IMR-90 (cell line): ENCODE results near the gene GABBR2. TPM values are rescaled to one million over a fixed set of nuclear protein-coding genes. Genes with fewer than 3 reads are reported as not detected.

Source experiments
- ATAC-seq: fragments of 200-7000 bp; cut with Tn5 transposase; 2 replicates; pipeline ENCODE4 v1.9.1; 2020; ENCODE audit warnings: low read depth, mild to moderate bottlenecking, moderate library complexity
- BruUV-seq: library from RNA; stranded (reverse); fragments of 400-500 nt; replicated peaks from 2 replicates; lab custom pipeline; 2021; lab: Mats Ljungman, UMichigan
- CTCF ChIA-PET: fragments of 300-600 bp; formaldehyde crosslinking; extraction: SDS; loops from one replicate; lab custom pipeline; 2021; ENCODE audit warnings: antibody characterized with exemption; lab: Yijun Ruan, JAX
- POLR2A ChIA-PET: fragments of 300-600 bp; sonication (Branson Sonifier 250); formaldehyde crosslinking; loops from one replicate; lab custom pipeline; 2022; ENCODE audit warnings: antibody characterized with exemption; ENCODE audit not compliant: unreplicated experiment; lab: Charles Lee
- DNase-seq: peaks from one replicate; pipeline ENCODE4 v3.0.0; 2013
- H2AFZ ChIP-seq: replicated peaks from 2 replicates; pipeline ENCODE3; 2013; ENCODE audit warnings: low read length, mild to moderate bottlenecking; ENCODE audit not compliant: poor library complexity
- H2AK5ac ChIP-seq: 2 replicates; pipeline ENCODE4 v1.6.1; 2013; ENCODE audit warnings: low read depth, low read length, inconsistent platforms
- H2AK9ac ChIP-seq: replicated peaks from 2 replicates; pipeline ENCODE3; 2013; ENCODE audit warnings: mild to moderate bottlenecking, low read depth, low read length, moderate library complexity; ENCODE audit not compliant: poor library complexity
- H2BK120ac ChIP-seq: 2 replicates; pipeline ENCODE4 v1.6.1; 2013; ENCODE audit warnings: low read depth, low read length, inconsistent platforms
- H2BK15ac ChIP-seq: 3 replicates; pipeline ENCODE4 v1.6.1; 2013; ENCODE audit warnings: low read depth, low read length, inconsistent platforms
- H2BK20ac ChIP-seq: 2 replicates; pipeline ENCODE4 v1.6.1; 2013; ENCODE audit warnings: low read depth, mild to moderate bottlenecking, inconsistent platforms, low read length, moderate library complexity
- H2BK5ac ChIP-seq: 2 replicates; pipeline ENCODE4 v1.6.1; 2013; ENCODE audit warnings: mild to moderate bottlenecking, low read depth, low read length, inconsistent platforms; ENCODE audit not compliant: poor library complexity, severe bottlenecking
- H3K14ac ChIP-seq: replicated peaks from 2 replicates; pipeline ENCODE4 v1.6.1; 2013; ENCODE audit warnings: low read depth, low read length, inconsistent platforms
- H3K18ac ChIP-seq: 2 replicates; pipeline ENCODE4 v1.6.1; 2013; ENCODE audit warnings: low read depth, low read length, control low read depth
- H3K23ac ChIP-seq: 2 replicates; pipeline ENCODE4 v1.6.1; 2013; ENCODE audit warnings: low read depth, low read length, inconsistent platforms
- H3K27ac ChIP-seq: 2 replicates; pipeline ENCODE4 v1.5.1; 2013; ENCODE audit warnings: mild to moderate bottlenecking, control low read depth, low read length; ENCODE audit not compliant: insufficient read depth
- H3K27me3 ChIP-seq: 2 replicates; pipeline ENCODE4 v1.6.1; 2013; ENCODE audit warnings: low read length; ENCODE audit not compliant: control insufficient read depth, insufficient read depth
- H3K36me3 ChIP-seq: 2 replicates; pipeline ENCODE4 v1.6.1; 2013; ENCODE audit warnings: low read length, mixed read lengths; ENCODE audit not compliant: control insufficient read depth, insufficient read depth
- H3K4ac ChIP-seq: 2 replicates; pipeline ENCODE4 v1.6.1; 2013; ENCODE audit warnings: low read depth, low read length, inconsistent platforms
- H3K4me1 ChIP-seq: 2 replicates; pipeline ENCODE4 v1.6.1; 2013; ENCODE audit warnings: low read length, mixed read lengths; ENCODE audit not compliant: control insufficient read depth, insufficient read depth
- H3K4me2 ChIP-seq: 2 replicates; pipeline ENCODE4 v1.6.1; 2013; ENCODE audit warnings: low read depth, mild to moderate bottlenecking, control low read depth, low read length, moderate library complexity
- H3K4me3 ChIP-seq: 2 replicates; pipeline ENCODE4 v1.5.1; 2013; ENCODE audit warnings: low read depth, mild to moderate bottlenecking, control low read depth, low read length, moderate library complexity; ENCODE audit not compliant: insufficient read depth
- H3K56ac ChIP-seq: 2 replicates; pipeline ENCODE4 v1.6.1; 2013; ENCODE audit warnings: low read length, inconsistent platforms; ENCODE audit not compliant: insufficient read depth; ENCODE audit errors: extremely low read depth
- H3K79me1 ChIP-seq, 2 experiments: 2 replicates each; pipeline ENCODE4 v1.6.1; 2013; ENCODE audit warnings: low read length in 2 of 2, inconsistent platforms in 1 of 2, low read depth in 1 of 2
- H3K9ac ChIP-seq: 2 replicates; pipeline ENCODE4 v1.6.1; 2013; ENCODE audit warnings: low read depth, low read length, control low read depth
- H3K9me1 ChIP-seq: 2 replicates; pipeline ENCODE4 v1.6.1; 2013; ENCODE audit warnings: low read length, inconsistent platforms; ENCODE audit not compliant: insufficient read depth
- H3K9me3 ChIP-seq: 2 replicates; pipeline ENCODE4 v1.6.1; 2013; ENCODE audit warnings: low read length; ENCODE audit not compliant: control insufficient read depth, insufficient read depth
- H4K20me1 ChIP-seq: 2 replicates; pipeline ENCODE4 v1.6.1; 2013; ENCODE audit warnings: low read length, inconsistent platforms; ENCODE audit not compliant: insufficient read depth
- H4K5ac ChIP-seq: 2 replicates; pipeline ENCODE4 v1.6.1; 2013; ENCODE audit warnings: mild to moderate bottlenecking, low read depth, low read length, control low read depth
- H4K8ac ChIP-seq, 2 experiments: 2 replicates each; pipeline ENCODE4 v1.6.1; 2013; ENCODE audit warnings: low read depth in 2 of 2, low read length in 2 of 2, control low read depth in 1 of 2, inconsistent platforms in 1 of 2
- H4K91ac ChIP-seq: 2 replicates; pipeline ENCODE4 v1.6.1; 2013; ENCODE audit warnings: low read depth, low read length, inconsistent platforms; ENCODE audit not compliant: insufficient read depth
- BHLHE40 ChIP-seq: fragments of 150-350 bp; IDR thresholded peaks from 2 replicates; pipeline ENCODE4 v1.6.1; 2016; ENCODE audit warnings: mild to moderate bottlenecking, low read depth, low read length
- USF2 ChIP-seq: fragments of 150-350 bp; IDR thresholded peaks from 2 replicates; pipeline ENCODE4 v1.6.1; 2017; ENCODE audit warnings: mild to moderate bottlenecking, antibody characterized with exemption, low read length, low read depth
- WGBS, 2 experiments: methylation state at CpG; one replicate each; pipeline versions ENCODE4 v1.1.5 to v1.1.7; 2013; ENCODE audit warnings: missing lambda C conversion rate in 2 of 2; ENCODE audit not compliant: insufficient read length in 1 of 2; ENCODE audit errors: extremely low coverage in 2 of 2; 5-methylcytosine and 5-hydroxymethylcytosine counted together
- dilution Hi-C: fragments of 300-500 bp; cut with HindIII; formaldehyde crosslinking; loops from one replicate; pipeline ENCODE4 v1.14.3; 2018; ENCODE audit warnings: low sequenced_read_pairs; ENCODE audit not compliant: unreplicated experiment
- in situ Hi-C: fragments of 300-500 bp; cut with MboI; formaldehyde crosslinking; loops from 3 replicates; pipeline ENCODE4 v1.14.3; 2019; ENCODE audit warnings: low sequenced_read_pairs, inconsistent platforms, mixed read lengths
- intact Hi-C: fragments of 100-400 bp; cut with micrococcal nuclease; formaldehyde crosslinking; loops from 2 replicates; pipeline ENCODE4 v1.10.0; 2022
- polyA plus RNA-seq, 3 experiments: library from polyadenylated mRNA; depleted of rRNA; stranded (reverse); fragments of >200 nt; gene quantifications; 2 replicates each; pipeline ENCODE4 v1.2.3, GENCODE V29; 2012; ENCODE audit warnings: low replicate concordance in 1 of 3
- total RNA-seq: library from RNA; depleted of rRNA; stranded (reverse); fragments of >200 nt; gene quantifications from 2 replicates; pipeline ENCODE4 v1.2.3, GENCODE V29; 2012

GABBR2 gene
- total and polyA plus RNA-seq, 2 of the 4 experiments (the other 2 are of a cell fraction), result 14.2 to 20.3 TPM

GRCh38 chr9:98369066-98369425 is 339.7 kb downstream of the GABBR2 start:
- Histone ChIP-seq H4K5ac (no peak overlapping the region), H3K9me3 (peaks cover 6% of the 10 kb centered on the region), H4K91ac (no peak overlapping the region), H2AK5ac (no peak overlapping the region), H3K4me3 (no peak overlapping the region), H2AFZ (no peak overlapping the region), H3K27me3 (no peaks in the 10 kb centered on the region), H2AK9ac (no peak overlapping the region), H2BK120ac (no peak overlapping the region), H3K36me3 (peaks cover 2% of the 10 kb centered on the region; the same call in 1 of the 2 replicates), H2BK20ac (no peak overlapping the region; the same call in 1 of the 2 replicates), H3K14ac (no peak overlapping the region), H3K9ac (no peak overlapping the region), H3K4me2 (no peak overlapping the region), H3K4ac (no peak overlapping the region), H3K56ac (no peak overlapping the region), H3K23ac (no peak overlapping the region), H4K20me1 (no peaks in the 10 kb centered on the region), H4K8ac (no peak overlapping the region), H3K18ac (no peak overlapping the region), H3K27ac (no peak overlapping the region), H2BK15ac (no peak overlapping the region), H3K79me1 (peaks cover 0 to 10% of the 10 kb centered on the region in 2 experiments; a peak in 3 of 4 replicates), H3K9me1 (peaks cover 9% of the 10 kb centered on the region), H3K4me1 (peaks cover 6% of the 10 kb centered on the region; the same call in 1 of the 2 replicates), H2BK5ac (no peak overlapping the region)
- dilution Hi-C loops (no loop called here), intact Hi-C loops (no loop called here), in situ Hi-C loops (no loop called here)
- TF ChIP-seq USF2 (no peak), BHLHE40 (no peak)
- no peak for ATAC-seq
- no peak for DNase-seq
- ChIA-PET CTCF (no interaction called here), POLR2A (no interaction called here)
- no CpG with 5 or more reads among the region's 6 CpGs for WGBS, 2 experiments
- BruUV-seq, result no TSS peak
